ENCODE data around the gene MARK2.

MARK2 gene

DNA sequence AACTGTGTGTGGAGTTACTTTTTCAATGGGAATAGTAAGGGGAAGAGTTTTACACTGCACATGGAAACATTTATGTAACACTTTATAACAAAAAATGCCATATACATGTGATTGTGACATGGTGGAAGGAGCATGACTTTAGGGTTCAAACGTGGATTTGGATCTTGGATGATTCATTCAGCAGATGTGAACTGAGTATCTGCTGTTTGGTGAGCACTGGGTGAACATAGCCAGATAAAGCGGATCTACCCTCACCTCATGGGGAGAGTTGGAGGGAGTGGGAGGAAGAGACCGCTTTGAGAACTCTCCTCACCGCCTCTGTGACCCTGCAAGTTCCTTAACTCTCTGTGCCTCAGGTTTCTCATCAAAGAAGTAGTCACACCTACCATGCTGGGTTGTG, 103.0 kb downstream of the MARK2 start:
- DNase-seq (ENCODE audit: low read depth) = no peak
- TF ChIP-seq, protein P1, sequence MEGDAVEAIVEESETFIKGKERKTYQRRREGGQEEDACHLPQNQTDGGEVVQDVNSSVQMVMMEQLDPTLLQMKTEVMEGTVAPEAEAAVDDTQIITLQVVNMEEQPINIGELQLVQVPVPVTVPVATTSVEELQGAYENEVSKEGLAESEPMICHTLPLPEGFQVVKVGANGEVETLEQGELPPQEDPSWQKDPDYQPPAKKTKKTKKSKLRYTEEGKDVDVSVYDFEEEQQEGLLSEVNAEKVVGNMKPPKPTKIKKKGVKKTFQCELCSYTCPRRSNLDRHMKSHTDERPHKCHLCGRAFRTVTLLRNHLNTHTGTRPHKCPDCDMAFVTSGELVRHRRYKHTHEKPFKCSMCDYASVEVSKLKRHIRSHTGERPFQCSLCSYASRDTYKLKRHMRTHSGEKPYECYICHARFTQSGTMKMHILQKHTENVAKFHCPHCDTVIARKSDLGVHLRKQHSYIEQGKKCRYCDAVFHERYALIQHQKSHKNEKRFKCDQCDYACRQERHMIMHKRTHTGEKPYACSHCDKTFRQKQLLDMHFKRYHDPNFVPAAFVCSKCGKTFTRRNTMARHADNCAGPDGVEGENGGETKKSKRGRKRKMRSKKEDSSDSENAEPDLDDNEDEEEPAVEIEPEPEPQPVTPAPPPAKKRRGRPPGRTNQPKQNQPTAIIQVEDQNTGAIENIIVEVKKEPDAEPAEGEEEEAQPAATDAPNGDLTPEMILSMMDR (IDR thresholded peaks at IDR 0.05; ENCODE audit: control insufficient read depth, extremely low read depth, insufficient read depth) = no peak
- H3K4me3 ChIP-seq (ENCODE audit: low read depth, low read length) = no peak overlapping the region

DNA sequence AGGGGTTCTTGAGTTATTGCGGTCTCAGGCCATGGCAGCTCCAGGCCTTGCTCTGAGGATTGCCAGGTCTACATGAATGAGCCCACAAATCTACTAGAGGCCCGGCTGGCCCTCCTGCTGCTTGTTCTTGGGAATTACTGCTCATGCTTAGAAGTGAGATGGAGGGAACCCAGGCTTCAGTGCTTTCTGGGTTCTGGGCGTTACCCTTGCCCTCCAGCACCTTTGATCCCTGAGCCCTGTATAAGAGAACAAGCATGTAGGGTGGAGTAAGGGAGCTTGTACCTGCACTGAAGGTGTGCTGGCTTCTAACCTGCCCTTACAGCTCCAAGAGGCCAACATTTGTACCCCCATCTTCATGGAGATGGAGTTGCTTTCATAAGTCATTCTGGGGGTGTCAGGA, 103.9 kb downstream of the MARK2 start:
- no peak for DNase-seq (ENCODE audit: low read depth)
- H3K4me3 ChIP-seq (ENCODE audit: low read depth, low read length) = no peak overlapping the region
- TF ChIP-seq, protein P1 (IDR thresholded peaks at IDR 0.05; ENCODE audit: control insufficient read depth, extremely low read depth, insufficient read depth) = no peak

- DNase-seq (ENCODE audit: low read depth) = peak; percentile 26
- H3K4me3 ChIP-seq (ENCODE audit: low read depth, low read length) = no peak overlapping the region
- TF ChIP-seq, protein P1 (IDR thresholded peaks at IDR 0.05; ENCODE audit: control insufficient read depth, extremely low read depth, insufficient read depth) = no peak
Observed at GRCh38 chr11:63944987-63945386, 106.1 kb downstream of the MARK2 start.

GRCh38 chr11:63945477-63946163, 106.7 kb downstream of the MARK2 start:
- H3K4me3 ChIP-seq (ENCODE audit: low read depth, low read length) = no peak overlapping the region

GRCh38 chr11:63951779-63952536, 113.0 kb downstream of the MARK2 start:
- H3K4me3 ChIP-seq (ENCODE audit: low read depth, low read length) = no peak overlapping the region
- TF ChIP-seq, protein P1 (IDR thresholded peaks at IDR 0.05; ENCODE audit: control insufficient read depth, extremely low read depth, insufficient read depth) = no peak
- no peak for DNase-seq (ENCODE audit: low read depth)

More at GRCh38 chr11:63945477-63946163, 106.7 kb downstream of the MARK2 start:
- TF ChIP-seq, protein P1 (IDR thresholded peaks at IDR 0.05; ENCODE audit: control insufficient read depth, extremely low read depth, insufficient read depth) = peak; percentile 87
- peak; percentile 79 for DNase-seq (ENCODE audit: low read depth)

GRCh38 chr11:63952570-63952969, 113.7 kb downstream of the MARK2 start:
- TF ChIP-seq, protein P1 (IDR thresholded peaks at IDR 0.05; ENCODE audit: control insufficient read depth, extremely low read depth, insufficient read depth) = no peak
- DNase-seq (ENCODE audit: low read depth) = no peak
- no peak overlapping the region for H3K4me3 ChIP-seq (ENCODE audit: low read depth, low read length)
